Measurements from ENCODE around the gene KIAA0319L.
A peak's percentile ranks its signal among the peaks of the same experiment; 100 is the strongest.

KIAA0319L gene

DNA sequence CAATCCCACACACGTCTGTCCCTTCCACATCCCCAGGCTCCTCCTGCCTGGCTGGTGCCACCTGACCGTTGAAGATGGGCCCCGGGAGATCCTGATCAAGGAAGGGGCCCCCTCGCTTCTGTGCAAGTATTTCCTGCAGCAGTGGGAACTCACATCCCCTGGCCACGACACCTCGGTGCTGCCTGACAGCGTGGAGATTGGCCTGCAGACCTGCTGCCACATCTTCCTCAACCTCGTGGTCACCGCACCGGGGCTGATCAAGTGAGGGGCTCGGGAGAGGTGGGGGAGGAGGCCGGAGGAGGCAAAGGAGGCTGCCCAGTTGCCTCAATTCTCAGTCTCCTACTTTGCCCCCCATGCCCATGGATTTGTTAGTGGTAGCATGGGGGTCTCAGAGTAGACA, 6.0 kb upstream of the KIAA0319L start:
- DNase-seq (ENCODE audit: low read depth in 2 of 2) = no peak

DNA sequence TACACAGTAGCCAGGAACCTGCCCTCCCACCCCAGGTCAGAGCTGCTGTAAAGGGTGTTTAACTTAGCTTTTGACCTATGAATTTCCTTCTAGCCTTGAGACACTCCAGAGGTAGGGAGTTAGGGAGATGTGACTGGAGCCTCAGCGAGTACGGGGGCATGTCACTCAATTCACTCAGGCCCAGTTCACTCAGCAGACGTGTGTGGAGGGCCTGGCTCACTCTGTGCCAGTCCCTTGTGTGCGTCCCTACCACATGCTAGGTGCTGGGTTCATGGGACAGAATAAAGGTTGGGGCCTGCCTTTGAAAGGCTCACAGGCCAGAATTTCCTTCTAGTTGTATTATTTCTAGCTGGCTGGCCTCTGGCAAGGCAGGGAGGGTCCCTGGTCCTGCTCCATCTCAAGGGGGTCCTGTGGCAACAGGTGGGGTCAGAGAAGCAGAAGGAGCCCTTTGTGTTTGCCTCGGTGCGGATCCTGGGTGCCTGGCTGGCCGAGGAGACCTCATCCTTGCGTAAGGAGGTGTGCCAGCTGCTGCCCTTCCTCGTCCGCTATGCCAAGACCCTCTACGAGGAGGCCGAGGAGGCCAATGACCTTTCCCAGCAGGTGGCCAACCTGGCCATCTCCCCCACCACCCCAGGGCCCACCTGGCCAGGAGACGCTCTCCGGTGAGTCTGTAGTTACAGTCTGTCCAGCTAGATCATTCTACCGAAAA, 4.9 kb upstream of the KIAA0319L start:
- DNase-seq (ENCODE audit: low read depth in 2 of 2) = no peak

DNA sequence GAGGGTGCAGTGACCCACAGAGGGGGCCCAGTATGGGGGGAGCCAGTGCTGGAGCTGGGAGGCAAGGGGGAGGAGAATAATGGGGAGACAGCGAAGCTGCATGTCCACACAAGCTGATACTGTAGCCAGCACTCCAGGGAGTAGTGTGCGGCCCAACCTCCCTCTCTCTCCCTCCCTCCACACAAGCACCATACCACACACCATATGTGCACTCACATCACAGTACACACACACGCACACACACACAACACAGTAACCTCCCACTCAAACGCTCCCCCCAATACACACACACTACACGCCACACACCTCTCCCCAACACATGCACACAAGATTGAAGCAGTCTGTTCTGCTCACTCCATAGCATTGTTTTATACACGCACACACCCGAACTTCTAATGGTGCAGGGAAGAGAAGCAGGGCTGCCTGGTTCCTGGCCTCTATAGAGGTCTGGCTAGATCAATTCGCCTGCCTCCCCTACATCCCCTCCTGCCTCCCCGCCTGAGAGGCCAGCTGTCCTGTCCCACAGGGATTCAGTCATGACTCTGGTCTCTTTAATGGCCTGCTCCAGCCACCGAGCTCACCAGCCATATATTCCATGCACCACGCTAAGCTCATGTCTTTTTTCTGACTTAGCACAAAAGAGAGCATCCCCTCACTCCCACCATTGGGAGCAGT, 4.2 kb upstream of the KIAA0319L start:
- no peak for DNase-seq (ENCODE audit: low read depth in 2 of 2)

DNA sequence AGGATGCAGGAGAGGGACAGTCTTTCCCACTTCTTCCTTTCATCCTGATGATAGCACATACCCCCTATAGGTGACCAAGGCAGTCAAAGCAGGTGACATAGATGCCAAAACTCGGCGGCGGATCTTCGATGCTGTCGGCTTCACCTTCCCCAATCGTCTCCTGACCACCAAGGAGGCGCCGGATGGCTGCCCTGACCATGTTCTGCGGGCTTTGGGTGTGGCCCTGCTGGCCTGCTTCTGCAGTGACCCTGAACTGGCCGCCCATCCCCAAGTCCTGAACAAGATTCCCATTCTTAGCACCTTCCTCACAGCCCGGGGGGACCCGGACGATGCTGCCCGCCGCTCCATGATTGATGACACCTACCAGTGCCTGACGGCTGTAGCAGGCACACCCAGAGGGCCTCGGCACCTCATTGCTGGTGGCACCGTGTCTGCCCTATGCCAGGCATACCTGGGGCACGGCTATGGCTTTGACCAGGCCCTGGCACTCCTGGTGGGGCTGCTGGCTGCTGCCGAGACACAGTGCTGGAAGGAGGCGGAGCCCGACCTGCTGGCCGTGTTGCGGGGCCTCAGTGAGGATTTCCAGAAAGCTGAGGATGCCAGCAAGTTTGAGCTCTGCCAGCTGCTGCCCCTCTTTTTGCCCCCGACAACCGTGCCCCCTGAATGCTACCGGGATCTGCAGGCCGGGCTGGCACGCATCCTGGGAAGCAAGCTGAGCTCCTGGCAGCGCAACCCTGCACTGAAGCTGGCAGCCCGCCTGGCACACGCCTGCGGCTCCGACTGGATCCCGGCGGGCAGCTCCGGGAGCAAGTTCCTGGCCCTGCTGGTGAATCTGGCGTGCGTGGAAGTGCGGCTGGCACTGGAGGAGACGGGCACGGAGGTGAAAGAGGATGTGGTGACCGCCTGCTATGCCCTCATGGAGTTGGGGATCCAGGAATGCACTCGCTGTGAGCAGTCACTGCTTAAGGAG, 3.3 kb upstream of the KIAA0319L start:
- DNase-seq (ENCODE audit: low read depth in 2 of 2) = no peak

DNA sequence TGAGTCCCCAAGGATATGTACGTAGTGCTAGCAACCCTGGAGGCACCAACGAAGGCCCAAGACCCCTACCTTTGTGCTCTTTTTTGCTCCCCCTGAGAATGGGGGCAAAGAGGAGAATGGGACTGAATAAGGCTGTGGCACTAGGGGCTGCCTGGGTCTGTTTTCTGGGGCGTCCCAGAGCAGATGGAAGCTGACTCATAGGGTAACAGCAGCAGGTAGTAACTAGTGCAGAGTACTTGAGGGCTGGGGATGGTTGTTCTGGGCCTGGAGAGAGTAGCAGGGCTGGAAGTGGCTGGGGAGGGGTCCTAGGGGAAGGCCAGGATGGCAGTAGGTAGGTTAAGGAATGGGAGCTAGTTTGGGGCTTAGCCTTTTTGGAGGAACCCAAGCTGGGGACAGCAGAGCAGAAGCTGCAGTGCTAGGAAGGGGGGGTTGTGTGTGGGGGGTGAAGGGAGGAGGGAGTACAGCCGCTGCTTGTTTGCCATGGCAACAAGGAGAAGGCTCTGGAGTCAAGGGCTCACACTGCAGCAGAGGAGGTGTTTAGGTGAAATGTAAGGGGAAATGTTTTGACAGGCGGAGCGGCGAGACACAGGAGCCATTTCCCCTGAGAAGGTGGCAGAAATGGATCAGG, 2.2 kb upstream of the KIAA0319L start:
- no peak for DNase-seq (ENCODE audit: low read depth in 2 of 2)

DNA sequence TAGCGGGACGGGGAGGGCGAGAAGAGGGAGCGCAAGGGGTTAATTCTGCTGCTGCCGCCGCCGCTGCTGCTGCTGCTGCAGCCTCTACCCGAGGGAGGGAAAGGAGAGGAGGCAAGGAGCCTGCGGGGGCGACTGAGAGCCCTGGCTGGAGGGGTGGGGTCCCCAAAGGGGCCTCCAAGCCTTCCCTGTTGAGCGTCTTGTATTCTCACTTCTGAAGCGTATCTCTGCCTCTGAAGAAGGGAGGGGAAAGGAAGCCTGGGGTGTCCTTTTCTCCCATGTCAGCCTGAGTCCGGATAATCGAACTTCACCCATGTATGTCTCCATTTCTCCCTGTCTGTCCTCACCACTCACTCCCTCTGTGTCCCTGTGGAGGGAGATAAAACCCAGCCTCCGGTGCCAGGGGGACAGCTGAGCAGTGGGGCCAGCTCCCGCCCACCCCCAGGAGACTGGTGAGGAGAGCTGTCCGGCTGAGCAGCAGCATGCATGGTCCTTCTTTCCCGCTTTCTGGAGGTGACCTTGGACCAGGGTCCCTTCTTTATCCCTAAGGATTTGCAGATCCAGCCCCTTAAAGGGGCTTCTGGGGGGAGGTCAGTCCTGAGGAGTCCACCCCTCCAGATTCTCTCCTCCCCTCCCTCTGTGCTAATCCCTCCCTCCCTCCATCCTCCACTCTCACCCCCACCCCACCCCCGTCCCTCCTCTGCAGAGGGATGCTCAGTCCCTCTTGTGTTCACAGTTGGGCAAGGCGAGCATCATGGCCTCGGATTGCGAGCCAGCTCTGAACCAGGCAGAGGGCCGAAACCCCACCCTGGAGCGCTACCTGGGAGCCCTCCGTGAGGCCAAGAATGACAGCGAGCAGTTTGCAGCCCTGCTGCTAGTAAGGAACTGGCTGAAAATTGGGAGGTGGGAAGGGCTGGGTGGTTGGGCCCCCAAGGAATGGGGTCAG, 1.4 kb upstream of the KIAA0319L start:
- no peak for DNase-seq (ENCODE audit: low read depth in 2 of 2)

DNA sequence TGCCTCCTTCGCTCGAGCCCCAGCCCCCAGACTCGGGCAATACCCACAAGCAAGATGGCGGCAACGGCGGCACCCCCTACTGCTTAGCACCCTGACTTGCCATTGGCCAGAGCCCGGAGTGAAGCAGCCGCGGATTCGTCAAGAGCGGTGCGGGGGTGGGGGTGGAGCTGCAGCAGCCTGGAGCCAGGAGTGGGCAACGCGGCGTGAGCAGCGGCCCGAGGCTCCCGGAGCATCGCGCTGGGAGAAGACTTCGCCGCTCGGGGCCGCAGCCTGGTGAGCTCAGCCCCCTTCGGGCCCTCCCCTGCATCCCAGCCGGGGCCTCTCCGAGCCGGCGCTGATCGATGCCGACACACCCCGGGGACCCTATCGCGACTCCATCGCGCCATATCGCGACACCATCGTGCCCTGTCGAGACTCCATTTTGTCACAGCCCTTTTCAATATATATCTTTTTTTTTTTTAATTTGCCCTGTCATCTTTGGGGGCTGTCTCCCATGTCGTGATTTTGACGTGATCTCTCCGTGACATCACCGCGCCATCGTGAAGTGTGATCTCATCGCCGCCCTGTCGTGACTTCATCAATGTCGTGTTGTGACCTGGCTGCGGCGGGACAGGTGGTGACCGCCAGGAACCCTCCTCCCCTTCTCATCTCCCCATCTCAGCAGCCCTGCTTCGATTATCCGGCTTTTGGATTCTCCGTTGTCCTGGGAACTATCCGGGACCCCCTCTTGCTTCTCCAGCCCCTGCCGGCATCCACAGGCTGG, 589 bp upstream of the KIAA0319L start, which contains the start of gene NCDN:
NCDN (plus strand) TSS at position 189 of the 763 bp plus-strand sequence; CDS start at position 581, 392 bp downstream.
- peak; percentile 96 to 97 for DNase-seq (ENCODE audit: low read depth in 2 of 2)

DNA sequence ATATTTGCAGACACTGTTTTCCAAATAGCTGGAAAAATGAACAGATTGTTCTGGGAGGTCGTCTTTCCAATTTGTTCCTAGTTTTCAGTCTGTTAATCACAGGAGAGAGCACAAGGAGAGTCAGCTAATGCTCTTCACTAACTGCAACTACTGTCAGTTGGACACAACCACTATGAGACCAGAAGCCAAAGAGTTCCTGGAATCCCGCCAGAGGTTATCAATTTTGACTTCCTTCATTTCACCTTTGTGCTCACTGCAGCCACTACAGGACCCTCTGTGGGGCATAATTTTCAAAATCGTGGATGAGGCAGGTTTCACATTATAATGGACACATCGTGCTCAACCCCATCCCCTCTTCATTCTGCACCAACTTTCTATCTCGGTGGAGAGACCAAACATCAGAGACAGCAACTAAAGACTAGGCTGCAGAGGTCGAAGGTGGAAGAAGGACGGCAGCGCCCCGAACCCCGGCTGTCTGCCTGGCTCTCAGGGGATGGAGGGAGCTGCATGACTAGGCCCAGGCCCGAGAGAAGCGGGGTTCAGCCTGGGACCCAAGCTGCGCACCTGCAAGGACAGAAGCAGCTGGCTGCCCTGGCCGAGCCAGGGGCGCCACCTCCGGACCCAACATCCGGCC, 602 bp downstream of the KIAA0319L start:
- DNase-seq (ENCODE audit: low read depth in 2 of 2) = no peak

DNA sequence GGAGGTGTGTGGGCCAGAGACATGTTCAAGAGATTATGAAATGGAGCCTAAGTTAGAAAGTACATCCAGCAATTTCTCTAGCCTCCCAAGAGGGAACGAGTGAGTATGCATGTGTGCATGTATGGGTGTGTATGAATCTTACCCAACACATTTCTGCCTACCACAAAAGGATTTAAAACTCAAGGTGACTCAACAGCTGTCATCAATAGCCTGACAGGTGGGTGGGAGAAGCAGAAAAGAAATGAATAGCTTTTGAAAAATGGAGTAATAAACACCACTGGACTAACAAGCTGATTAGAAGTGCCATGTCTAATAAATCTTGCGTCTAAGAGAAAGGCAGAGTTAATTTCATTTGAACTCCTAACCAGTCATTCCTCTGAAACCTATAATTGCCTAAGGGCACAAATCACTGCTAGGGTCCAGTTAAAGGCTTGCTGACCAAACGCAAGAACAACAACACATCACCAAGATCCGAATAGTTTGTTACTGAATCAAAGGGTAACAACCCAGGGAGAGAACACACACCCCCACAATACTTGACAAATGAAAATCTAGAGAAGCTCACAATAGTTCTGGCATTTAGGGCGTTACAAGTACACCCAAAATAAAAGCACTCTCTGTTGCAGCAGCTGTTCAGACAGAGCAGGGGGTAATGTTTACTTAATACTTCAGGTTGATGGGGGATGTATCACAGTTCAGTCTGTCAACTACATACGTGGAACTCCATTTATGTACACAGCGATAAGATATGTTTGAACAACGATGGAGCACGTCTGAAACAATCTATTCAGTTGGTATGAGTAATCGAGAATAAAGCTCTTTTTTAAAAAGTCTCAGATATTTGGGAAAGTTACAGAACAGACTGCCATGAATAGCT, 1.4 kb downstream of the KIAA0319L start:
- DNase-seq (ENCODE audit: low read depth in 2 of 2) = no peak

DNA sequence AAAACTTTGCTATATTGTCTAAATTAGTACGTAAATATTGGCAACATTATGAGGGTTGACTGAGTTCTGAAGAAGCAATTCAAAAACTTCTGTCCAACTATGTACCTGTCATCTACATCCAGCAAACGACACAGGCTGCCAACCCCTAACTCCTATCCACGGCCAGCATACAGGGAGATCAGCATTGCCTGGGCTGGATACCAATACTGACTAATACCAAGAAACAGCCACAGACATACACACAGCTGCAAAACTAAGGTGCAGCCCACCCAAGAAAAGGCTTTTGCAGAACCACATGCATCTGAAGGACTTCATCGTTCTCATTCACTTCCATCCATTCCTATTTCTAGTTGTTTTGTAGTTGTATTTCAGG, 2.0 kb downstream of the KIAA0319L start:
- no peak for DNase-seq (ENCODE audit: low read depth in 2 of 2)

DNA sequence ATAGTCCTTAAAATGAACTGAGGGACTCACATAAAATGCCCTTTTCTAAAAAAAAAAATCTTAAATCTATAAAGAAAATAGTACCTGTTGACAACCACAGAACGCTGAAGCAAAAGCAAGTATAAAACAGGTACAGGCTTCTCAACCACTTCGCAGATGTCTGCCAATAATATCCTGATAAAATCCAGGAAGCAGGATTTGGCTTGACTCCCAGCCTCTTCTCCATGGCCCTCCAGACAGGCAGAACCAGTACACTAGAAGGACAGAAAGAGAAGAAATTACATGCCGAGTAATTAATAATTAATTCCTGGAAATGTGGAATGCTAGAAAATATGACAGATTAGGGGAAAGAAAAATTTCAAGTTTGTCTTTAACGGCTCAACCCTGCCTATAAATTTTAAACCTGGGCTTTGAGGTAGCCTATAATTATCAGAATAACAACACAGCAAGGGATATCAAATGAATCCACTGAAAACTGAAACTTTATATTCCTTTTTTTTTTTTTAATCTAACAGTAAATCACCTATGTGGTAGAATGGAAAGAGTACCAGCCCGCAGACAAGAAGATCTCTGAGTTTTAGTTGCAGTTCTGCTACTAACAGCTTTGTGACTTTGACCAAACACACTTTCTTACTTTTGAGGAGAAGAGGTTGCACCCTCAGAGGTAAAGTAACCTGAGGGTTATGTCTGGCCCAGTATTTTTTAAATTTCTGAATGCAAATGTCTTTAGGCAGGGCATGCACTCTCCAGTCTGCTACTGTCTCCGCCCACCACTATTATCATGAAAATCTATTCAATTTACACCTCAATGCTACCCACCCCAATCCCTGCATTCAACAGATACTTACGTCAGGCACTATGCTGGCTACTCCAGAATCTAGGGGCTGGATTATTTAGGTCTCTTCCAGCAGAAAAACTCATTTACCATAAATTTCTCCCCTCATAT, 2.7 kb downstream of the KIAA0319L start:
- DNase-seq (ENCODE audit: low read depth in 2 of 2) = no peak

DNA sequence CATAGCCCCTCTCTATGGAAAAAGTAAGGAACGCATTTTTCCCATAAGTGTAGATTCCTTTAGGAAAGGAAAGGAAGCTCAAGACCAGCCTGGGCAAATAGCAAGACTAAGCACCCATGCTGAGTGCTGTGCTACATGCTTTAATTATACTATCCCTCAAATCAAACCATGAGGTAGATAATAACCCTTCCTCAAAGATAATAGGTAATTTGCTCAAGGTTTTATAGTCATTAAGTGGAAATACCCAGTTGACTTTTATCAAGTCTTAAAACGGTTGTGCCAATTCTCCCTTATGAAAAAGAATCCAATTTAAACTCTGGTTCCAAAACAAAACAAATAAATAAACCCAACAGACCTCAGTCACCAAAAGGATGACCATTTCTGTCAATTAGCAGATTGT, 3.4 kb downstream of the KIAA0319L start:
- DNase-seq (ENCODE audit: low read depth in 2 of 2) = no peak

DNA sequence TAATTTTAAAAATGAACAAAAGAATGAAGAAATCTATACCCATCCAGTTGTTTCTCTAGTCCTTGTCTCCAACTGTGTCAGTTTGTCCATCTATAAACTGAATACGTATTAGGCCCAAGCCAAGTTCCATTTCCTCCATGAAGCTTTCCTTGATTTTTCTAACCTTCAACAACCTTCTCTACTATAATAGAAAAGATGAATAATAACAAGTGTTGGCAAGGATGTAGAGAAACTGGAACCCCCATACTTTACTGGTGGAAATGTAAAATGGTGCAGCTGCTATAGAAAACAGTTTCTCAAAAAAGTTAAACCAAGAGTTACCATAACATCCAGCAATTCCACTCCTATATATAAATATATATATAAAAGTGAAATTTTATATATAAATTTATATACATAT, 10.6 kb downstream of the KIAA0319L start:
- no peak for DNase-seq (ENCODE audit: low read depth in 2 of 2)

DNA sequence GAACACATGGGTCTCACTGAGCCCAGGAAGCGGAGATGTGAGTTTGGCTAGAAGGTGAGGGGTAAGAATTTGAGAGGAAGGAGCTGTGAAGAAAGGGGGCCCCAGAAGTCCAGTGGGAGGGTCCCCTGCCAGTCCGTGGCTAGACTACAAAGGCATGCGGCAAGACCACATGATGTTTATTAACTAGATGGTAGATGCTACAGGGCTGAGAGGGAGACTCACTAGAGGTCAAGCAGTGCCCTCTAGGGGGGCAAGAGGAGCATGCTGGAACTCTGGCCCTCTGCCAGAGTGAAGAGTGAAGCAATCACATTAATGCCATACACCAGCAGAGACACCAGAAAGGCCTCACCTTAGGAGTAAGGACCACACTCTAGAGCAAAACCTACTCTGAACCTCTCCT, 12.2 kb downstream of the KIAA0319L start:
- DNase-seq (ENCODE audit: low read depth in 2 of 2) = no peak

DNA sequence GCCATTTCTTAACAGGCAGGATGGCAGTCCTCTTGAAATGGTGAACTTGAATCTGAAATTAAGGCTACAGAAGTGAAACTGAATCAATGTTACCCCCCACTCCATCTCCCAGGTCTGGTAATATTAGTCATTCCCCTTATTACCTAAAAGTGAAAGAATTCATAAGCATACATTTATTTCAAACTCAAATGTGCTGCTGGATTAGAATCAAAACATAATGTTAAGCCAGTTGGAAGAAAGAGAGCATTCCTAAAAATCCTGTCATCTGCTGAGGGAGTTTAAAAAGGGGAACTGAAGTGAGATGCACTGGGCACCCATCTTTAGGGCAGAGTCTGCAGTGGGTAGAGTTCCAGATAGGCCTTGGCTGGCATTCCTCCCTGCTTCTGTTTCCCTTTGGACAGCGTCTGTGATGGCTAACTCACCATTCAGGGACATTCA, 17.4 kb downstream of the KIAA0319L start:
- no peak for DNase-seq (ENCODE audit: low read depth in 2 of 2)

DNA sequence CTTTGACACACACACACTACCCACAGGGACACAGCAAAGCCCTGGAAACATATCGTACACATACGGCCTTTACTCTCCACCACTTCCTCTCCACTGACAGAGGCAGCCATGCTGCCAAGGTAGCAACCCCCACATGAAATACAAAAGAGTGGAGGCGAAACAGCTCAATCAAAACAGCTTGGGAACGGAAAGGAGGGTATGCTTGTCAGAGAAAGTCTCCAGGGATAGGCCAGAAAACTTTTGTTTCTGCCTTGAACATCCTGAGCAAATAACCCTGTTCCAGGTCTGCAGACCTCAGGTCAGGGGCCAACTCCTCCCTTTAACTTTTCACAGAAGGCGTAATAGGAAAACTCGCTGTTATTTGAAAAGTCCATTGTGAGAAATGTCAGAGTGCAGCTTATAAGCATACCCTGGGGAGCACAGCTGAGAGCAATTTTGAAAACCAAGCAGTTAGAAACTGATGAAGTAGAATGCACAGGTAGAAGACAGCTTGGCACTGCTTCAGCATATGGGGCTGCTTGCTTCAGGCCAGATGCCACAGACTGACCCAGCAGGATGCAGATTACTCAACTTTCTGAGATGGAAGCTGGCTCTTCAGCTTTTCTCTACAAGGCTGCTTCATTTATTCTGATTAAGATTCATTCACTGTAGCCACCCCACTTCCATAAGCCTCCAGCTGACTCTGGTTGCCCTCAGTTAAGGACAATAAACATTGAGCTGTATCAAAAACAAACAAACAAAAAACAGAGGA, 18.0 kb downstream of the KIAA0319L start:
- no peak for DNase-seq (ENCODE audit: low read depth in 2 of 2)

DNA sequence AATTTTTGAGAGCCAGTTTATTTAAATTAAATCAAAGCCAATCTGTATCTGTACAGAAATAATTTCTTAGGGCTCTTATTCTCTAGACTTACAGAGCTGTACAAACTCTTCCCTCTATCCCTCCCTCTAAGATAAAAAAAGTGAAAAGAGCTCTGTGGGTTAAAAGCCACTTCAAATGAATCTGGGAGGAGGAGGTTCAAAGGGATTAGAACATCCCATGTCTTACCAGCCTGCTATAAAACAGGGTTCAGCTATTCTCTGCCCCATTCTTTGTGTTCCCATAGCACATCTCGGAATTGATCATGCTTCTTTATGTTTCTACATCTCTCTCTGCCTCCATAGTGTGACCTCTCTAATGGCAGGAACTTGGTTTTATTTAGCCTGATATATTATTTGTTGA, 19.4 kb downstream of the KIAA0319L start:
- DNase-seq (ENCODE audit: low read depth in 2 of 2) = no peak

All from stimulated activated CD4-positive, alpha-beta T cell treated with anti-CD3 and anti-CD28 coated beads, Interleukin-4, amount 100 ng/mL, for 48 hours (primary cell).